Measurements from ENCODE around the gene CYBC1.

The CYBC1 gene

DNA sequence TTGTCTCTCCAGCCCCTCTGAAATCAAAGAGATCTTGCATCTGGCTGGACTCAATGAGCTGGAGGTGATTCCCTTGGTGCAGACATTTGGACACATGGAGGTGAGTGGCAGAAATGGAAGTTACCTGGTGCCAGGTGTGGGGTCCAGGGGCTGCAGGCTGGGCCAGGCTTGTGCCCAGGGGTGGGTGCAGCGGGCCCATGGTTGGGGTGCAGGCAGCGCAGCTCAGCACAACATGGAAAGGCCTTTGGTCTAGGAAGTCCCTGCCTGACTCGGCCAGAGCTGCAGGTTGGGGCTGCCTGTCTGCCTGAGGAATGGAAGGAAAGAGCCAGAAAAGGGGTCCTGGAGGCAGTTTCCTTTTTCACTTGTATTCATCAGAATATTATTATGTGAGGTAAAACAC, 22.0 kb downstream of the CYBC1 start:
- DNase-seq (ENCODE audit: extremely low read depth, low read depth): no peak
- no peak overlapping the region for H3K4me3 ChIP-seq (replicated peaks; ENCODE audit: low read depth, low read length)
- TF ChIP-seq CTCF (IDR thresholded peaks at IDR 0.05; ENCODE audit: low read depth, low read length, missing control alignments): no peak

DNA sequence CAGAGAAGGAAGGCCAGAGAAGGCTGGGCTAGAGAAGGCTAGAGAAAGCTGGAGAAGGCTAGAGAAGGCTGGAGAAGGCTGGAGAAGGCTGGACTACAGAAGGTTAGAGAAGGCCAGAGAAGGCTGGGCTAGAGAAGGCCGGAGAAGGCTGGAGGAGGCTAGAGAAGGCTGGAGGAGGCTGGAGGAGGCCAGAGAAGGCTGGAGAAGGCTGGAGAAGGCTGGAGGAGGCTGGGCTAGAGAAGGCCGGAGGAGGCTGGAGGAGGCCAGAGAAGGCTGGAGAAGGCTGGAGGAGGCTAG, 25.7 kb downstream of the CYBC1 start:
- no peak for DNase-seq (ENCODE audit: extremely low read depth, low read depth)
- no peak for TF ChIP-seq CTCF (IDR thresholded peaks at IDR 0.05; ENCODE audit: low read depth, low read length, missing control alignments)
- no peak overlapping the region for H3K4me3 ChIP-seq (replicated peaks; ENCODE audit: low read depth, low read length)

- DNase-seq (ENCODE audit: extremely low read depth, low read depth): no peak
- TF ChIP-seq CTCF (IDR thresholded peaks at IDR 0.05; ENCODE audit: low read depth, low read length, missing control alignments): peak; percentile 85
- no peak overlapping the region for H3K4me3 ChIP-seq (replicated peaks; ENCODE audit: low read depth, low read length)
Observed at GRCh38 chr17:82424001-82424862, 26.3 kb downstream of the CYBC1 start.

DNA sequence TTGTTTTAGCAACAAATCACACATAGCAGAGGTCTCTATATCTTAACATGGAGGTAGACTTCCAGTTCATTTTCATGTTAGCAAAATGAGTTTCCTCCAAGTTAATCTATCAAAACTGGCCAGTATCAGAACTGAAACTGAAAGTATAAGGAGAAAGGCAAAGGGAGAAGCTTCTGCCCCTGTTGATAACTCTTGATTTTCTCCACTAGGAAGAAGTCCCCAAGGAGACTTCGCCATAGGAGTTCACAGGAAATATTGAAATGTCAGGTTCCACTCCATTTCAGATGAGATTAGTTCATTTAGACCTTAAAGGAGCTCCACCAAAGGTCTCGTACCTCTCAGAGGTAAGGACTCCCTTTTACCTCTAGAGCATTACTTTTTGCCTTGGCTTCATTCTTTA, 31.0 kb downstream of the CYBC1 start:
- no peak for DNase-seq (ENCODE audit: extremely low read depth, low read depth)
- peak overlapping the region; percentile 77 for H3K4me3 ChIP-seq (replicated peaks; ENCODE audit: low read depth, low read length)
- TF ChIP-seq CTCF (IDR thresholded peaks at IDR 0.05; ENCODE audit: low read depth, low read length, missing control alignments): no peak

GRCh38 chr17:82418001-82418986, 32.3 kb downstream of the CYBC1 start, which contains the start of the genes HEXD and OGFOD3:
Gene HEXD (plus strand): TSS chr17:82418347. CDS start chr17:82419800, 1,453 bp downstream.
Gene OGFOD3 (minus strand): TSS chr17:82418586. CDS start chr17:82418485, 101 bp downstream.
- no peak for DNase-seq (ENCODE audit: extremely low read depth, low read depth)
- peak within 1 kb of the TSS; percentile 77 for H3K4me3 ChIP-seq (replicated peaks; ENCODE audit: low read depth, low read length)
- no peak for TF ChIP-seq CTCF (IDR thresholded peaks at IDR 0.05; ENCODE audit: low read depth, low read length, missing control alignments)

GRCh38 chr17:82416771-82417170, 33.8 kb downstream of the CYBC1 start:
- peak; percentile 4 for TF ChIP-seq CTCF (IDR thresholded peaks at IDR 0.05; ENCODE audit: low read depth, low read length, missing control alignments)
- H3K4me3 ChIP-seq (replicated peaks; ENCODE audit: low read depth, low read length): no peak overlapping the region
- DNase-seq (ENCODE audit: extremely low read depth, low read depth): no peak

All from HFF-Myc (cell line).